IMR-90 (cell line): ENCODE data around the gene COL17A1. TPM values are rescaled to one million over a fixed set of nuclear protein-coding genes. Genes with fewer than 3 reads are reported as not detected.
A peak's percentile ranks its signal among the peaks of the same experiment; 100 is the strongest.

Experiments used
- ATAC-seq: fragments of 200-7000 bp; cut with Tn5 transposase; 2 replicates; pipeline ENCODE4 v1.9.1; 2020; ENCODE audit warnings: low read depth, mild to moderate bottlenecking, moderate library complexity
- BruUV-seq: library from RNA; stranded (reverse); fragments of 400-500 nt; replicated peaks from 2 replicates; lab custom pipeline; 2021; lab: Mats Ljungman, UMichigan
- CTCF ChIA-PET: fragments of 300-600 bp; formaldehyde crosslinking; extraction: SDS; loops from one replicate; lab custom pipeline; 2021; ENCODE audit warnings: antibody characterized with exemption; lab: Yijun Ruan, JAX
- POLR2A ChIA-PET: fragments of 300-600 bp; sonication (Branson Sonifier 250); formaldehyde crosslinking; loops from one replicate; lab custom pipeline; 2022; ENCODE audit warnings: antibody characterized with exemption; ENCODE audit not compliant: unreplicated experiment; lab: Charles Lee
- DNase-seq: peaks from one replicate; pipeline ENCODE4 v3.0.0; 2013
- H2AFZ ChIP-seq: replicated peaks from 2 replicates; pipeline ENCODE3; 2013; ENCODE audit warnings: low read length, mild to moderate bottlenecking; ENCODE audit not compliant: poor library complexity
- H2AK5ac ChIP-seq: 2 replicates; pipeline ENCODE4 v1.6.1; 2013; ENCODE audit warnings: low read depth, low read length, inconsistent platforms
- H2AK9ac ChIP-seq: replicated peaks from 2 replicates; pipeline ENCODE3; 2013; ENCODE audit warnings: mild to moderate bottlenecking, low read depth, low read length, moderate library complexity; ENCODE audit not compliant: poor library complexity
- H2BK120ac ChIP-seq: 2 replicates; pipeline ENCODE4 v1.6.1; 2013; ENCODE audit warnings: low read depth, low read length, inconsistent platforms
- H2BK15ac ChIP-seq: 3 replicates; pipeline ENCODE4 v1.6.1; 2013; ENCODE audit warnings: low read depth, low read length, inconsistent platforms
- H2BK20ac ChIP-seq: 2 replicates; pipeline ENCODE4 v1.6.1; 2013; ENCODE audit warnings: low read depth, mild to moderate bottlenecking, inconsistent platforms, low read length, moderate library complexity
- H2BK5ac ChIP-seq: 2 replicates; pipeline ENCODE4 v1.6.1; 2013; ENCODE audit warnings: mild to moderate bottlenecking, low read depth, low read length, inconsistent platforms; ENCODE audit not compliant: poor library complexity, severe bottlenecking
- H3K14ac ChIP-seq: replicated peaks from 2 replicates; pipeline ENCODE4 v1.6.1; 2013; ENCODE audit warnings: low read depth, low read length, inconsistent platforms
- H3K18ac ChIP-seq: 2 replicates; pipeline ENCODE4 v1.6.1; 2013; ENCODE audit warnings: low read depth, low read length, control low read depth
- H3K23ac ChIP-seq: 2 replicates; pipeline ENCODE4 v1.6.1; 2013; ENCODE audit warnings: low read depth, low read length, inconsistent platforms
- H3K27ac ChIP-seq: 2 replicates; pipeline ENCODE4 v1.5.1; 2013; ENCODE audit warnings: mild to moderate bottlenecking, control low read depth, low read length; ENCODE audit not compliant: insufficient read depth
- H3K27me3 ChIP-seq: 2 replicates; pipeline ENCODE4 v1.6.1; 2013; ENCODE audit warnings: low read length; ENCODE audit not compliant: control insufficient read depth, insufficient read depth
- H3K36me3 ChIP-seq: 2 replicates; pipeline ENCODE4 v1.6.1; 2013; ENCODE audit warnings: low read length, mixed read lengths; ENCODE audit not compliant: control insufficient read depth, insufficient read depth
- H3K4ac ChIP-seq: 2 replicates; pipeline ENCODE4 v1.6.1; 2013; ENCODE audit warnings: low read depth, low read length, inconsistent platforms
- H3K4me1 ChIP-seq: 2 replicates; pipeline ENCODE4 v1.6.1; 2013; ENCODE audit warnings: low read length, mixed read lengths; ENCODE audit not compliant: control insufficient read depth, insufficient read depth
- H3K4me2 ChIP-seq: 2 replicates; pipeline ENCODE4 v1.6.1; 2013; ENCODE audit warnings: low read depth, mild to moderate bottlenecking, control low read depth, low read length, moderate library complexity
- H3K4me3 ChIP-seq: 2 replicates; pipeline ENCODE4 v1.5.1; 2013; ENCODE audit warnings: low read depth, mild to moderate bottlenecking, control low read depth, low read length, moderate library complexity; ENCODE audit not compliant: insufficient read depth
- H3K56ac ChIP-seq: 2 replicates; pipeline ENCODE4 v1.6.1; 2013; ENCODE audit warnings: low read length, inconsistent platforms; ENCODE audit not compliant: insufficient read depth; ENCODE audit errors: extremely low read depth
- H3K79me1 ChIP-seq, 2 experiments: 2 replicates each; pipeline ENCODE4 v1.6.1; 2013; ENCODE audit warnings: low read length in 2 of 2, inconsistent platforms in 1 of 2, low read depth in 1 of 2
- H3K9ac ChIP-seq: 2 replicates; pipeline ENCODE4 v1.6.1; 2013; ENCODE audit warnings: low read depth, low read length, control low read depth
- H3K9me1 ChIP-seq: 2 replicates; pipeline ENCODE4 v1.6.1; 2013; ENCODE audit warnings: low read length, inconsistent platforms; ENCODE audit not compliant: insufficient read depth
- H3K9me3 ChIP-seq: 2 replicates; pipeline ENCODE4 v1.6.1; 2013; ENCODE audit warnings: low read length; ENCODE audit not compliant: control insufficient read depth, insufficient read depth
- H4K20me1 ChIP-seq: 2 replicates; pipeline ENCODE4 v1.6.1; 2013; ENCODE audit warnings: low read length, inconsistent platforms; ENCODE audit not compliant: insufficient read depth
- H4K5ac ChIP-seq: 2 replicates; pipeline ENCODE4 v1.6.1; 2013; ENCODE audit warnings: mild to moderate bottlenecking, low read depth, low read length, control low read depth
- H4K8ac ChIP-seq, 2 experiments: 2 replicates each; pipeline ENCODE4 v1.6.1; 2013; ENCODE audit warnings: low read depth in 2 of 2, low read length in 2 of 2, control low read depth in 1 of 2, inconsistent platforms in 1 of 2
- H4K91ac ChIP-seq: 2 replicates; pipeline ENCODE4 v1.6.1; 2013; ENCODE audit warnings: low read depth, low read length, inconsistent platforms; ENCODE audit not compliant: insufficient read depth
- BHLHE40 ChIP-seq: fragments of 150-350 bp; IDR thresholded peaks from 2 replicates; pipeline ENCODE4 v1.6.1; 2016; ENCODE audit warnings: mild to moderate bottlenecking, low read depth, low read length
- CEBPB ChIP-seq: IDR thresholded peaks from 2 replicates; pipeline ENCODE4 v1.6.1; 2012; ENCODE audit warnings: low read depth, low read length, improper control_type of control experiment
- CHD1 ChIP-seq: IDR thresholded peaks from 2 replicates; pipeline ENCODE4 v1.6.1; 2012; ENCODE audit warnings: low read depth, low read length, improper control_type of control experiment
- FOS ChIP-seq: fragments of 150-350 bp; IDR thresholded peaks from 2 replicates; pipeline ENCODE4 v1.6.1; 2016; ENCODE audit warnings: low read depth, low read length
- MAFK ChIP-seq: IDR thresholded peaks from 2 replicates; pipeline ENCODE4 v1.6.1; 2012; ENCODE audit warnings: low read depth, low read length, improper control_type of control experiment
- MAZ ChIP-seq: IDR thresholded peaks from 2 replicates; pipeline ENCODE4 v1.6.1; 2012; ENCODE audit warnings: low read depth, mild to moderate bottlenecking, low read length, improper control_type of control experiment, moderate library complexity, borderline replicate concordance
- MXI1 ChIP-seq: IDR thresholded peaks from 2 replicates; pipeline ENCODE4 v1.6.1; 2012; ENCODE audit warnings: low read depth, mild to moderate bottlenecking, low read length, moderate library complexity, borderline replicate concordance
- NFE2L2 ChIP-seq: fragments of 150-350 bp; IDR thresholded peaks from 2 replicates; pipeline ENCODE4 v1.6.1; 2016; ENCODE audit warnings: low read depth, mild to moderate bottlenecking, low read length
- POLR2A ChIP-seq: IDR thresholded peaks from 2 replicates; pipeline ENCODE4 v1.6.1; 2012; ENCODE audit warnings: mild to moderate bottlenecking, low read depth, low read length
- RAD21 ChIP-seq: IDR thresholded peaks from 2 replicates; pipeline ENCODE4 v1.6.1; 2012; ENCODE audit warnings: low read length, improper control_type of control experiment
- RCOR1 ChIP-seq: IDR thresholded peaks from 2 replicates; pipeline ENCODE4 v1.6.1; 2012; ENCODE audit warnings: mild to moderate bottlenecking, low read length, improper control_type of control experiment; ENCODE audit not compliant: insufficient replicate concordance
- RFX5 ChIP-seq: IDR thresholded peaks from 2 replicates; pipeline ENCODE4 v1.8.0; 2012; ENCODE audit warnings: low read depth, mild to moderate bottlenecking, low read length, moderate library complexity
- SMC3 ChIP-seq: fragments of 150-350 bp; IDR thresholded peaks from 2 replicates; pipeline ENCODE4 v1.6.1; 2016; ENCODE audit warnings: low read depth, mild to moderate bottlenecking, antibody characterized with exemption, low read length, moderate library complexity
- WGBS, 2 experiments: methylation state at CpG; one replicate each; pipeline versions ENCODE4 v1.1.5 to v1.1.7; 2013; ENCODE audit warnings: missing lambda C conversion rate in 2 of 2; ENCODE audit not compliant: insufficient read length in 1 of 2; ENCODE audit errors: extremely low coverage in 2 of 2; 5-methylcytosine and 5-hydroxymethylcytosine counted together
- dilution Hi-C: fragments of 300-500 bp; cut with HindIII; formaldehyde crosslinking; loops from one replicate; pipeline ENCODE4 v1.14.3; 2018; ENCODE audit warnings: low sequenced_read_pairs; ENCODE audit not compliant: unreplicated experiment
- in situ Hi-C: fragments of 300-500 bp; cut with MboI; formaldehyde crosslinking; loops from 3 replicates; pipeline ENCODE4 v1.14.3; 2019; ENCODE audit warnings: low sequenced_read_pairs, inconsistent platforms, mixed read lengths
- intact Hi-C: fragments of 100-400 bp; cut with micrococcal nuclease; formaldehyde crosslinking; loops from 2 replicates; pipeline ENCODE4 v1.10.0; 2022
- polyA plus RNA-seq, 3 experiments: library from polyadenylated mRNA; depleted of rRNA; stranded (reverse); fragments of >200 nt; gene quantifications; 2 replicates each; pipeline ENCODE4 v1.2.3, GENCODE V29; 2012; ENCODE audit warnings: low replicate concordance in 1 of 3
- total RNA-seq: library from RNA; depleted of rRNA; stranded (reverse); fragments of >200 nt; gene quantifications from 2 replicates; pipeline ENCODE4 v1.2.3, GENCODE V29; 2012
- TF ChIP-seq, protein P1 (sequence below): fragments of 150-350 bp; IDR thresholded peaks from 2 replicates; pipeline ENCODE4 v1.6.1; 2017; ENCODE audit warnings: mild to moderate bottlenecking, antibody characterized with exemption, low read length, low read depth
- TF ChIP-seq, protein P2 (sequence below): conservative IDR thresholded peaks from 2 replicates; pipeline ENCODE4 v1.5.1; 2012; ENCODE audit warnings: mild to moderate bottlenecking, low read depth, low read length, improper control_type of control experiment
- TF ChIP-seq, protein P3 (sequence below): fragments of 150-350 bp; IDR thresholded peaks from 2 replicates; pipeline ENCODE4 v1.6.1; 2016; ENCODE audit warnings: low read depth, mild to moderate bottlenecking, low read length, moderate library complexity, borderline replicate concordance

COL17A1 gene
- total and polyA plus RNA-seq, 2 of the 4 experiments (the other 2 are of a cell fraction), result 0.14 to 0.18 TPM

DNA sequence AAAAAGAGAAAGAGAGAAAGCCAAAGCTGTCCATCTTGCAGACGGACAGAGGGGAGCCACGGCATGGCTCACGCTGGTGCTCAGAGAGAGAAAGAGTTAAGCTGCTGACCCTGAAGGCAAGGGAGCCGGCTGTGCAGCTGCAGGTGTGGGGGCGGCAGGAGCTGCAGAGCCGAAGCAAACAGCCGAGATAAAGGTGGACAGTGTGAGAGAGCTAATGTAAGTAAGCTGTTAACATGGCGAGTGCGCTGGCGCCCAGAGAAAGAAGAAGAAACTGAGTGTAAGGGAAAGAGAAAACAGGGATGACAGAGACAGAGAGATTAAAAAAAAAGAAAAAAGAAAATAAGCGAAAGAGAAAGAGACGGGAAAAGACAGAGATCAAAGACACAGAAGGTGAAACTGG is 18.2 kb downstream of the COL17A1 start:
- ATAC-seq (no peak), DNase-seq (no peak)
- ChIA-PET CTCF (interaction anchor here (0.6 kb wide), 1 partner anchor 17 kb away, joined by 5 read pairs; no protein-coding TSS in a partner anchor), POLR2A (no interaction called here)
- no peak overlapping the region for H3K18ac ChIP-seq
- no peak overlapping the region for H4K91ac ChIP-seq
- no peaks in the 10 kb centered on the region; the same call in 1 of the 2 replicates for H3K9me3 ChIP-seq
- TF ChIP-seq MAFK (no peak), MAZ (no peak), BHLHE40 (no peak), SMC3 (no peak), NFE2L2 (no peak), RCOR1 (no peak), CEBPB (no peak), CHD1 (no peak), RFX5 (no peak), MXI1 (no peak), RAD21 (no peak), FOS (no peak), POLR2A (no peak)
- TF ChIP-seq, protein P1, sequence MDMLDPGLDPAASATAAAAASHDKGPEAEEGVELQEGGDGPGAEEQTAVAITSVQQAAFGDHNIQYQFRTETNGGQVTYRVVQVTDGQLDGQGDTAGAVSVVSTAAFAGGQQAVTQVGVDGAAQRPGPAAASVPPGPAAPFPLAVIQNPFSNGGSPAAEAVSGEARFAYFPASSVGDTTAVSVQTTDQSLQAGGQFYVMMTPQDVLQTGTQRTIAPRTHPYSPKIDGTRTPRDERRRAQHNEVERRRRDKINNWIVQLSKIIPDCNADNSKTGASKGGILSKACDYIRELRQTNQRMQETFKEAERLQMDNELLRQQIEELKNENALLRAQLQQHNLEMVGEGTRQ, result no peak
- TF ChIP-seq, protein P2, sequence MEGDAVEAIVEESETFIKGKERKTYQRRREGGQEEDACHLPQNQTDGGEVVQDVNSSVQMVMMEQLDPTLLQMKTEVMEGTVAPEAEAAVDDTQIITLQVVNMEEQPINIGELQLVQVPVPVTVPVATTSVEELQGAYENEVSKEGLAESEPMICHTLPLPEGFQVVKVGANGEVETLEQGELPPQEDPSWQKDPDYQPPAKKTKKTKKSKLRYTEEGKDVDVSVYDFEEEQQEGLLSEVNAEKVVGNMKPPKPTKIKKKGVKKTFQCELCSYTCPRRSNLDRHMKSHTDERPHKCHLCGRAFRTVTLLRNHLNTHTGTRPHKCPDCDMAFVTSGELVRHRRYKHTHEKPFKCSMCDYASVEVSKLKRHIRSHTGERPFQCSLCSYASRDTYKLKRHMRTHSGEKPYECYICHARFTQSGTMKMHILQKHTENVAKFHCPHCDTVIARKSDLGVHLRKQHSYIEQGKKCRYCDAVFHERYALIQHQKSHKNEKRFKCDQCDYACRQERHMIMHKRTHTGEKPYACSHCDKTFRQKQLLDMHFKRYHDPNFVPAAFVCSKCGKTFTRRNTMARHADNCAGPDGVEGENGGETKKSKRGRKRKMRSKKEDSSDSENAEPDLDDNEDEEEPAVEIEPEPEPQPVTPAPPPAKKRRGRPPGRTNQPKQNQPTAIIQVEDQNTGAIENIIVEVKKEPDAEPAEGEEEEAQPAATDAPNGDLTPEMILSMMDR, result no peak
- TF ChIP-seq, protein P3, sequence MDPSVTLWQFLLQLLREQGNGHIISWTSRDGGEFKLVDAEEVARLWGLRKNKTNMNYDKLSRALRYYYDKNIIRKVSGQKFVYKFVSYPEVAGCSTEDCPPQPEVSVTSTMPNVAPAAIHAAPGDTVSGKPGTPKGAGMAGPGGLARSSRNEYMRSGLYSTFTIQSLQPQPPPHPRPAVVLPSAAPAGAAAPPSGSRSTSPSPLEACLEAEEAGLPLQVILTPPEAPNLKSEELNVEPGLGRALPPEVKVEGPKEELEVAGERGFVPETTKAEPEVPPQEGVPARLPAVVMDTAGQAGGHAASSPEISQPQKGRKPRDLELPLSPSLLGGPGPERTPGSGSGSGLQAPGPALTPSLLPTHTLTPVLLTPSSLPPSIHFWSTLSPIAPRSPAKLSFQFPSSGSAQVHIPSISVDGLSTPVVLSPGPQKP, result no peak
- H2AFZ ChIP-seq, result peak overlapping the region; percentile 78
- 0 out of 2 replicates have a peak, but pooled peaks cover 2% of the 10 kb centered on the region for H3K4me1 ChIP-seq
- no peak overlapping the region for H2AK9ac ChIP-seq
- no peak overlapping the region for H3K23ac ChIP-seq
- intact Hi-C loops, result no loop called here
- H4K8ac ChIP-seq, result no peak overlapping the region
- H3K27ac ChIP-seq, result no peak overlapping the region
- H2BK20ac ChIP-seq, result no peak overlapping the region
- in situ Hi-C loops, result no loop called here
- no peak overlapping the region for H4K5ac ChIP-seq
- no peak overlapping the region for H3K4me3 ChIP-seq
- no peaks in the 10 kb centered on the region for H3K36me3 ChIP-seq
- no peak overlapping the region for H3K56ac ChIP-seq
- H2BK5ac ChIP-seq, result no peak overlapping the region
- WGBS, 2 experiments, result 24% methylated on average over 9 of the region's 12 CpGs; no CpG with 5 or more reads in 1 of the 2 experiments
- no peak overlapping the region for H3K9ac ChIP-seq
- no peak overlapping the region for H2BK15ac ChIP-seq
- no peak overlapping the region for H3K4ac ChIP-seq
- H2BK120ac ChIP-seq, result no peak overlapping the region
- H3K14ac ChIP-seq, result no peak overlapping the region
- no peak overlapping the region for H2AK5ac ChIP-seq
- no peaks in the 10 kb centered on the region for H3K9me1 ChIP-seq
- no TSS peak for BruUV-seq
- H4K20me1 ChIP-seq, result no peaks in the 10 kb centered on the region
- dilution Hi-C loops, result no loop called here
- H3K4me2 ChIP-seq, result peak overlapping the region; percentile 45; the same call in 1 of the 2 replicates
- peaks cover 54% of the 10 kb centered on the region for H3K27me3 ChIP-seq
- H3K79me1 ChIP-seq, result no peaks in the 10 kb centered on the region
